Posterior vena cava (tissue), 2 donors: Measurements from ENCODE around the gene TSHZ1. TPM values are rescaled to one million over a fixed set of nuclear protein-coding genes. Genes with fewer than 3 reads are reported as not detected.
"Not testable (repeated sequence)": the region's sequence is repeated elsewhere in the genome, so short reads cannot be mapped to it uniquely, and the experiment has no call there.

Source experiments
- DNase-seq: peaks from one replicate; pipeline ENCODE4 v3.0.0-alpha.2; 2020; ENCODE audit warnings: low spot score
- intact Hi-C, 2 donors: fragments of 100-400 bp; cut with DNase I; formaldehyde crosslinking; loops; one replicate each; pipeline versions ENCODE4 v1.14.1 to v1.14.2; 2022 to 2023
- total RNA-seq, 2 donors: library from RNA; stranded (reverse); fragmentation: NEBNext Ultra II Directional; extraction: Animal tissue kit (Norgen Biotek cat#: 25700); gene quantifications; one replicate each; pipeline ENCODE4 v1.2.1, GENCODE V29; 2021
- donor health status: DM: yes; HTN: yes; CAD: no.
- donor health status: DM: yes; HTN: yes; CAD: no.

TSHZ1 gene
- total RNA-seq, 2 donors from 2014 or later = 18.5 to 19.0 TPM

DNA sequence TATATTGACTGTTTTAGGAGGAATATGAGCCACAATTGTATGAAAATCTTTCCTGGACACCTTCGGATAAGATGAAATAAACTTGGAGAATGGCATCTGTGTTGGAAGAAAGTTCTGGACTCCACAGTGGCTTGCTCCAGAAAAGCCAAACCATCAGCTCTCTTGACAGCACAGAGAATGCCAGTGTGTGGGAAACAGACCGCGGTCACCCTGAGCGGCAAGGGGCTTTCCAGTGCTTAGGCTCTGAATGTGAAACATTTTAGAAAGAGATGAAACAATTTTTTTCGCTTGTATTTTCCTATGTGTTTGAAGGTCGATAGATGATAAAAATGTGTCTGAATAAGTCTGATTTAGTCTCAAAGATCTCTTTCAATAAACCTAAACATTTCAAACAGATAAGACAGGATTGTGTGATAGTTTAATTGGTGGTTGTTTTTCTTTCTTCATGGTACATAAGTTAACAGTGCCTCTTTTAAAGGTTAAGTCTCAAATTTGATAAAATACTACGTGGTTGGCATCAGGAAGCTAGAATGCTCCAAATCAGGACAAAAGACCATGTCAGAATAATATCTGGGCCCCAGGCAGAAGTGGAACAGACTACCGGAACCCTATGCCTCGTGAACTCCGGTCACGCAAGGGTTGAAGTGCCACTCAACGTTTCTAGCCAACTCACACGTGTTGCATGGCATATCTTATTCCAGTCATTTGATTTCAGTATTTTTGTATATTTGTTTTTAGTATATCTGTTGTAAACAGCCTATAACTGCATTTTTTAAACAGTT is 30.6 kb upstream of the TSHZ1 start:
- intact Hi-C loops = no loop called here
- no peak for DNase-seq

DNA sequence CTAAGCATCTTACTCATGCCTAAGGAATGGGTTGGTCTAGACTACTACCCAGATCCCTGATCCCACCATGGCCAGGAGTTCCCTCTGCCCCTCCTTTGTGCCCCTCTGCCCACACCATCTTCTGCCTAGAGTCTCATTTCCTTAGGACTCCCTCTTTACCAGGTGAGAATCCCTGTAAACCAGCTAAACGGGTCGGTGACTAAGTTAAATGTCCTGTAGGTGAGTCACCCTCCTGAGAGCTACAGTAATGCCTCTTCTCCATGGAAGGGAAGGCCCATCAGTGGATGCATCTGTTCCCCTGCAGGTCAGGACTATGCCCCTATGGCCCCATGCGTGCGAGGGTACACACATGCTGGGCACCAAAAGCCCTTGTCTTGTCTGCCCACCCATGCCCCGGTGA is 27.1 kb upstream of the TSHZ1 start:
- intact Hi-C loops = no loop called here
- no peak for DNase-seq

DNA sequence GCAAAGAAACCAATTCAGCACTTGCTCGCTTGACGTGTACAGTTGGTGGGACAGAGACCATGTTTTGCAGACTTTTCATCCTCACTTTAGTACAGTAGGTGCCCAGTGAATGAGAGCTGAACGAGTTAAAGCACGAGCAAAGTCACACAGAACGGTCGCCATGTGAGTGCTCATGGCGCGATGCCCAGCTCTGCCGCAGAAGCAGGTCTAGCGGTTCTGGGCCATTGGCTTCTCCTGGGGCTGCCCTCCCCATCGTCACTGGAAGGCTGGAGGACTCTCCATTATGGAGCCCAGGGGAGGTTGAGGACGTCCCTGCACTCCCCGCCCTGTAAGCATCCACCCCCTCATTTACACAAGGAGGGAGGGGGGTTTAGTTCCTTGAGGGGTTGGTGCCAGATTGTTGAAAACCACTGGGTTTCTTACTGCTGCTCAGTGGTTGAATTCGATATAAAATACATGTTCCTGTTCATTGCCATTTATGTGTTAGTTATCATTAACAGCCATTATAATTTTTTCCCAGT is 26.6 kb upstream of the TSHZ1 start:
- intact Hi-C loops = no loop called here
- no peak for DNase-seq

DNA sequence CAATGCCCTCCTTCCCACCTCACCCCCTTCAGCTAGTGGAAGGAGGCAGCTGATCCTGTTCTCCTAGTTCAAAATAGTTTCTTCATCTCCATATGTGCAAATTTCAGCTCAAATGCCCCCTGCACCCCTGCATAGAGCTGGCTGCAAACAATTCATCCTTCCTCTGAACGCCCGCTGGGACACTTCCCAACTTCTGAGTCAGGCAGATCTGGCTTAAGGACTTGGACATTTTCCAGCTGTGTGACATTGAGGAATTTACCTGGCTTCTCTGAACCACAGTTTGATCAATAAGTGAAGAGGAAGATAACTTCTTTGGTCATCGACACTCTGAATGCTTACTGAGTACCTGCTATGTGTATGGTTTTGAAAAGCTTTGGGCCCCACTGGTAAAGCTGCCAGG is 25.1 kb upstream of the TSHZ1 start:
- intact Hi-C loops = no loop called here

DNA sequence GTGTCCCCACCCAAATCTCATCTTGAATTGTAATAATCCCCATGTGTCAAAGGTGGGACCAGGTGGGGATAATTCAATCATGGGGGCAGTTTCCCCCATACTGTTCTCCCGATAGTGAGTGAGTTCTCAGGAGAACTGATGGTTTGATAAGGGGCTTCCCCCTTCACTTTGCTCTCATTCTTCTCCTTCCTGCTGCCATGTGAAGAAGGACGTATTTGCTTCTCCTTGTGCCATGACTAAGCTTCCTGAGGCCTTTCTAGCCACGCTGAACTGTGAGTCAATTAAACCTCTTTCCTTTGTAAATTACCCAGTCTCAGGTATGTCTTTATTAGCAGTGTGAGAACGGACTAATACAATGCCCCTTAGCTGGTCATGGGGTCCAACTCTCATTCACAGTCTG is 22.9 kb upstream of the TSHZ1 start:
- not testable (repeated sequence) for DNase-seq
- intact Hi-C loops = loop anchor here in 1 of 2 donors (2.0 kb wide), 1 partner anchor 461 kb away; no protein-coding TSS in a partner anchor

More for the DNA sequence above, 25.1 kb upstream of the TSHZ1 start:
- no peak for DNase-seq

DNA sequence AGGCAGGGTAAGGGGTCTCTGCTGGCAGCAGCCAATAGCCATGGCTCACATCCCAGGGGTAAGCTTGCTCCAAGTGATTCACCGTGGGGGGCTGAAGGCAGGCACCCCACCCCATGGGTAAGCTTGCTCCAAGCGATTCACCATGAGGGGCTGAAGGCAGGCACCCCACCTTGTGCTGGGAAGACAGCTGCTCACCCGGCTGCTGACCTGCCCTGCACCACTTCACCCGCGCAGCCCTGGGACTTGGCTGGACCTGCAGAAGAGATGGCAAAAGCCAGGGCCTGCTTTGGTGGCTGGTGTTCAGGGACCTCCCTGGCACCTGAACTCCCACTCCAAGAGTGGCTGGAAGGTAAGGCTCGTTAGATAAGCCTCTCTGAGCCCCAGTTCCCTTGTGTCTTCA is 20.9 kb upstream of the TSHZ1 start:
- no peak for DNase-seq
- intact Hi-C loops = loop anchor here in 1 of 2 donors (2.0 to 10.0 kb wide), 2 partner anchors 135 to 463 kb away; no protein-coding TSS in a partner anchor

DNA sequence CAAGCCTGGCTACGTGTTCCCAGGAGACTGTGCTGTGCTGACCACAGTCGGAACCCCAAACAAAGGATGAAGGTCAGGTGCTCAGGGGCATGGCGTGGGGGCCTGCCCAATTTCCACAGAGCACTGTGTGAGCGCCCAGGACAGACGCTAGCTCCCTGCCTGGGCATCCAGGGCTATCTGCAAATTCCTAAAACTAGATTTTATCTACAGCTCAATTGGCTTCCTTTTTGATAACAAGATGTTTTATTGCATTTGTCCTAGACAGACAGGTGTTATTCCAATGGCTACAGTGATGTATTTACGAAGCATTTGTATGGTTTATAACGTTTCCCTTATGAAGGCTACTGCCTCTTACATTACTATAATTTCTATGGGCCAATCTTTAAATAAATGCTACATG is 17.7 kb upstream of the TSHZ1 start:
- intact Hi-C loops = loop anchor here in 1 of 2 donors (10.0 kb wide), 1 partner anchor 132 kb away; no protein-coding TSS in a partner anchor
- DNase-seq = no peak

DNA sequence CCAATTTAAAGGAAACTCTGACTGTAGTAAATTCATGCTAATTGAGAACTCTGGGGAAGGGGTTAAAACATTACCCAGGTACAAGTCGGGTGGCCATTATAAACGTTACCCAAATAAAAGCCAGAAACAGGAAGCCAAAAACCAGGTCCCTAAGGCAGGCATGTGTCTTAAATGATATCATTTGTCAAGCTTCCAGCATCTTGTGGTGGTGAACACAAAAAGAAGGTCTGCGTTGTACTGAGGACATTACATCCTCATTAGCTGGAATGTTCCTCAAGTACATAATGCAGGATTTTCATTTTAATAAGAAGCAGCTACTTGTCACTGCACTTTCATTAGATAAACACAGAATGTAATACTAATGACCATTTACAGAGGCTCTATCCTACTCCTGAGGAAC is 12.6 kb upstream of the TSHZ1 start:
- intact Hi-C loops = loop anchor here in 1 of 2 donors (10.0 kb wide), 1 partner anchor 127 kb away; no protein-coding TSS in a partner anchor
- no peak for DNase-seq

DNA sequence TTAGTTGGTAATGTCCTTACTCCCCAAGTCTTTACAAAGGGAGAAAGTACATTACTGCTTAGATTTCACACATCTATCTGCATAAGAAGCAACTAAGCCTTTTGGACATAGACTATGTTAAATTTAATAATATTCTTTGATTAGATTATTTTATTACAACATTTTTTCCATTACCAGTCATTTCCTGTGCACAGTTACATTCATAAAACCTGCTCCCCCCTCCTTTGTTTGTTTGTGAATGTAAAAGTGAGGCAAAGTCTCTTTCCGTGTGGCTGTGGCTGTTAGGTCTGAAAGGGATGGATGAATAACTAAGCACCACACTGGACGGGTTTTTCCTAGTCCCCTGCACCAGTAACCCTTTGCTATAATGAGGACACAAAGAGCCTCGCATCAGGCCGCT is 11.3 kb upstream of the TSHZ1 start:
- no peak for DNase-seq
- intact Hi-C loops = loop anchor here in 1 of 2 donors (10.0 kb wide), 1 partner anchor 125 kb away; no protein-coding TSS in a partner anchor

DNA sequence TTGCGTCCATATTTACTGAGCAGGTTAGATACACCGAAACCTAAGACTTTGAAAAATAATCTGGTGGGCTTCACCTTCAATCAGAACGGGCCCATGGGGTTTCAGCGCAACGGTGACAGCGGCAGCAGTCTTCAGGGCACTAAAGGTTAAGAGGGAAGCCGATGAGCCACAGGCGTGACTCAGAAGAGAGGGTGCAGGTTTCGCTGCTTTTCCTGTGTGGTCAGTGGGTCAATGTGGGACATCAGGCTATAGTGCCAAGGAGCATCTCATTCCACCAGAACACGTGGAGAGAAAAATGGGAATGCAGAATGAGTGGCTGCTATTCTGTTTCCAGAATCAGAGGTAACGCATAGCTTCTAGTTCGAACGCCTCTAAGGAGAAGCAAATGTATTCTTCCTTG is 10.5 kb upstream of the TSHZ1 start:
- no peak for DNase-seq
- intact Hi-C loops = loop anchor here in 1 of 2 donors (10.0 kb wide), 1 partner anchor 255 kb away; no protein-coding TSS in a partner anchor

DNA sequence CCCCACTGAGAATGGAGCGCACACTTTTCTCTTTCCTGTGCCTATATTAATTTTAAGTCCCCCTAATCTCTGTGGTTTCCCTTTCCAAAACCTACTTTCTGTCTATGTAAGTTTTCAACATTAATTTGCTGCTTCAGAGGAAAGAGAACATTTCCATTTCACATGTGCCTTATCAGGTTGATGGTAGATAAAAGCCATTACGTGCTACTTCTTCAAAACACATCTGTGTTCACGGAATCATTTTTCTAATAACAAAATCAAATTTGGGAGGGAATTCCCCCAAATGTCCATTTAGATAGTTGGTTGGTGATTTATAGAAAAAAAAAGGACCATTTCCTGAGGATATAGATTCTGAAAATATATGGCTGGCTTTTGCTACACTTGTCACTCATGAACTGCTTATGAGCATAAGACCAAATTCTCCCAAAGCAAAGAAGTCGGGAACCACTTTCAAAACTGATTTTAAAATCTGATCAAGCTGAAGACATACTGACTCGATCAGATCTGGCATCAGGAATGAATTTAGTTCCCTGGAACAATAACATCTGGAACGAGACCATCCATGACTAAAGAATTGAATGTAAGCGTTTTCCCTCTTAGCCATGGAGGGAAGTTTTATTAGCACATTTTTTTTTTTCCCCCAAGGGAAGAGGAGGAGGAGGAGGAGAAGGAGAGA is 9.9 kb upstream of the TSHZ1 start:
- intact Hi-C loops = loop anchor here in 1 of 2 donors (10.0 kb wide), 1 partner anchor 254 kb away; no protein-coding TSS in a partner anchor
- DNase-seq = no peak

DNA sequence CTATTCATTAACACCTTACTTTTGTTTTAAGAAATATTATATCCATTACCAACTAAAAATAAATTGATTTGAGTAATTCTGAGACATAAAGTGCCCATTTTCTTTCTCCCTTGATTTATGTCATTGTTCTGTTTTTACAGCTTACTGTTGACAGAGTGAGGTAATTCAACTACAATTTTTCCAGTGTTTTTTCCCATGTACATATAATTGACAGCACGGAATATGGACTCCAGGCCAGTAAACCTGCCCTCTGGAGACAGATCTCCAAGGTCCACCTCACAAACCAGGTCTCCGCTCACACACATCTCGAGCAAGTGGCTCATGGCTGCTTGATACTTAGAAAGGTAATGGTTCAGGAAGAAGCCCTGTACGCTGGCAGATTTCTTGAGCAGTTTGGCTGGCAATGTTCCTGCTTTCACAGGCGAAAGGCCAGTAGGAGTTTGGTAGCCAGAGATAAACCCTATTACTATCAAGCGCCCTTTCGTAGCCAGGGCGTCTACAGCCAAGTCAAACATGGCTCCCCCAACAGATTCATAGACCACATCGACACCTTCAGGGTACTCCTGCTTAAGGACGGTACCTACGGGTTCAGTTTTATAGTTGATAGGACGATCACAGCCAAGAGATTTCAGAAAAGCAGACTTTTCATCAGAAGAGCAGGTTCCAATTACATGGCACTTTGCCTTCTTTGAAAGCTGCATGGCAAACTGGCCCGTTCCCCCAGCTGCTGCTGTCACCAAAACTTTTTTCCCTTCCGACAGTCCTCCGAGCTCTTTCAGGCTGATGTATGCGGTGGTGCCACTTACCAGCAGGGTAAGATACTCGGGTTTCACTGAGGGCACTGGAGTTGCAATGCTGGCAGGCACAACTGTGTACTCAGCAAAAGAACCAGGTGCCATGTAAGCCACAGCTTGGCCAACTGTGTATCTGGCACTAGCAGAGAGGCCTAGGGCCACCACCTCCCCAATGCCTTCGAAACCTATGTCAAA is 9.0 kb upstream of the TSHZ1 start:
- DNase-seq = no peak
- intact Hi-C loops = loop anchor here in 1 of 2 donors (10.0 kb wide), 1 partner anchor 253 kb away; no protein-coding TSS in a partner anchor

DNA sequence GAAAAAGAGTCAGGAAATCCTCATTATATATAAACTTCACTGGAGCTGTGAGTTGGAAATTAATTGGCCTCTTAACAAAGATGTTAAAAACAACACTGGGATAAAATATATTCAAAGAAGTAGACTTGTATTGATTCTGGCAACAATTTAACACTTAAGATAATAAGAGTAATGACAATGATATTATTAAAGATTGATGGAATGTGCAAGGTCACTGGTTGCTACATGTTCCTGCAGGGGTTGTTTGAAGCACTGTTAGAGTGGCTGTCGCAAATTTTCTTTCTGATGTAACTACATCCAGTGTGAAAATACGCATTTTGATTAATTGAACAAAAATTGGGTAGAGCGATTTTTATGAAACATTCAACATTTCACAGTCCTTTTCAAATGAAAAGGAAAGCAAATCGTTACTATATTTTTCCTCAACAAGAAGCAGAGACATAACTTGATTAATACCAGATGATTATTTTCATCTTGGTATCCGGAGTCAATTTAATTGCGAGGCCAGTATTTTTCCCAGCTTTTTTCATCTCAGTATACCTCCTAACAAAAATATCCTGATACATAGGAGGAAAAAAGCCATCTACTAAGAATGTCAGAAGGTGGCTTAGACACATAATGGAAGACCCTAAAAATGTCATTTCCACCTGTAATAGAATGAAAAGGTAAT is 7.8 kb upstream of the TSHZ1 start:
- DNase-seq = no peak
- intact Hi-C loops = loop anchor here in 1 of 2 donors (10.0 kb wide), 1 partner anchor 252 kb away; no protein-coding TSS in a partner anchor

DNA sequence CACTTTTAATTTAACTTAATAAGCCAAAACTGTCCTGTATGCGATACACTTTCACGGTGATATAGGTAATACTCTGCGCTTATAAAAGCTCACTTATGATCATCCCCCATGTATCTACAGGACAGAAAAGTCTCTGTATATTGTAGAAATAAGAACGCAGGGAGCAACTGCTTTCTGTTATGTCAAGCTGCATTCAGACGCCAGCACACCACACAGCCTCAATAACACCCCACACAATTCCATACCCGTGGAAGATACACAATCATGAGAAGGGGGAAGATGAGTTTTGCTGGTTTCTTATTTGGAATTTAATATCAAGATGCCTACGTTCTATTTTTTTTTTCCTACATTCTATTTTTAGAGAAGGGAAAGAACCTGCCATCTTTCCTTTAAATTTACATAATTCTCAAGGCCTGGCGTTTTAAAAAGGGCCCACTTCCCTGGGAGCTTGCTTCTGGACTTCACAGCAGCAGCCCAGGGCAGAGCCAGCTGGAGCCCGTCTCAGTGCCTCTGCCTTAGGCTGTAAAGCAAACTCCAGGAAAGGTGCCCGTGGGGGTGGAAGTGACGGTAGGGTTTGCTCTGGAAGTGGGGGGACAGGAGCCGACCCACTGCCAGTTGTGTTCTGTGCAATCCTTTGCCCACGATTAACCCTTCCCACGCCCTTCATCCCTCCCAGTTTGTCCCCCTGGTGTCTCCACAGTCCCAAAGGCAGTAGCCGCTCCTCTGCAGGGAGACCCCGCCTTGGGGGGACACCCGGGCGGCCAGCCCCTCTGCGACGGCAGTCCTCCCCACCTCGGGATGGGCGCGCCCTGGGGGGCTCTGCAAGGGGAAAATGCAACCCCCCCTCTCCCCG is 7.0 kb upstream of the TSHZ1 start:
- intact Hi-C loops = loop anchor here in 1 of 2 donors (10.0 kb wide), 1 partner anchor 251 kb away; no protein-coding TSS in a partner anchor
- no peak for DNase-seq

DNA sequence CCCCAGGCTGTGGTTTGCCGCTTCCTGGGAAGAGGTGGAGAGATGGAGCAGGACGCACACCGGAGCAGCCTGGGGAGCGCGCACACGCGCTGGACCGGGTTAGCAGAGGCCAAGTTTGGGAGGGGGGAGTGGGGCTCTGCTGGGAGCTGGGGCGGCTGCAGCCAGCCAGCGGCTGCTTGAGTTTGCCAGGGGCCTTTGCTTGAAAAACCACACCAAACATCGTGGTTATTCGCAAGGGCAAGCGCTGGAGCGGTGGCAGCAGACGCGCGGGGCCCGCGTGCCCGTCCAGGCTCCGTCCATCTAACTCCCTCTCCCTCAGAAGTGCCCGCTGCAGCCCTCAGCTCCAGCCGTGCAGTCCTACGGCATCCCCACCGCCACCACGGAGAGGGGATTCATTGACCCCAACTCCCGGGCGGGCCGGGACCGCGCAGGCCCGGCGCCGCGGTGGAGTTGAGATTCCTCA is 6.3 kb upstream of the TSHZ1 start:
- no peak for DNase-seq
- intact Hi-C loops = loop anchor here in 1 of 2 donors (10.0 kb wide), 1 partner anchor 251 kb away; no protein-coding TSS in a partner anchor

DNA sequence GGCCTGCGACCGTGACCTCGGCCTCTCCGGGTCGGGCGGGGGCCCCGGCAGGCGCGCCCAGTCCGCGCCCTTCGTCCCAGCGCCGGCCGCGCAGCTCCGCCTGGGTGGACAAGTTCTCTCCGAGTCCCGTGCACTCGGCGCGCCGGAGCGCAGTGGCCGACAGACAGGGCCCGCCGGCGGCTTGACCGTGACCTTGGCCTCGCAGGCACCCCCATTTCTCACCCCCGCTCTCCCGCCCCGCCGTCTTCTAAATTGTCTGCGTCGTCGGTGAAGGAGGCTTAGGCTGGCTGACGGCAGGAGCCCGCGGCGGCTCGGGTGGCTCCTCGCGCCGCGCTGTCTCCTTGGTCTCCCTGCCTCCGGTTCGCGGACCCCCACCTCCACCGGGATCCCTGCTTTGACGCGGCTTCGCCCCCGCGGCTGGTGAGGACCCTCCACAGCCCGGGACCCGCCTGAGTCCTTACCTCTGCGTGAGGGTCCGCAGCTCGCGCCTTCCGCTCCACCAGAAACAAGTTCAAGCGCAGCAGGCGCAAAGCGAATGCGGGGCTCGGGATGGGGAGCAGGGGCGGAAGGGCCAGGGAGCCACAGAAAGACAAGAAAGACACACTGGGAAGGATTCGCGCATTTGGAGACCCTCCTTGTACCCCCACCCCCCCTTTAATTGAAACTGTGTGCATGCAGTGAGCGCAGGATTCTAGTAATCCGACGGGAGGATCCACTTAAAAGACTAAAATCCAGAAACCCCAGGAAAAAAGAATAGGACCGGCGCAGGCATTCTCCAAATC is 5.7 kb upstream of the TSHZ1 start:
- DNase-seq = no peak
- intact Hi-C loops = loop anchor here in 1 of 2 donors (10.0 kb wide), 1 partner anchor 250 kb away; no protein-coding TSS in a partner anchor
